ENCODE data around the gene BRINP3. TPM values are rescaled to one million over a fixed set of nuclear protein-coding genes. Genes with fewer than 3 reads are reported as not detected.

Gene BRINP3
- total and polyA plus RNA-seq, 2 of the 13 experiments (the other 11 are each of a cell fraction or from before 2014, with no cell fraction given) = not detected

- TF ChIP-seq ZNF407 (CRISPR knock-in tag; IDR thresholded peaks at IDR 0.05; ENCODE audit: not compliant biosample characterization) (no peak), TAF1 (CRISPR knock-in tag; IDR thresholded peaks at IDR 0.05) (no peak), ZNF10 (CRISPR knock-in tag; IDR thresholded peaks at IDR 0.05; ENCODE audit: borderline replicate concordance, low read depth) (no peak), ZNF446 (CRISPR knock-in tag; IDR thresholded peaks at IDR 0.05) (no peak), HOXA7 (CRISPR knock-in tag; IDR thresholded peaks at IDR 0.05) (no peak), HNRNPLL (IDR thresholded peaks at IDR 0.05; ENCODE audit: low read depth, low read length, poor library complexity, severe bottlenecking) (no peak), JUND (CRISPR knock-in tag; IDR thresholded peaks at IDR 0.05) (no peak), ZNF720 (CRISPR knock-in tag; IDR thresholded peaks at IDR 0.05) (no peak)
- TF ChIP-seq, protein P1, sequence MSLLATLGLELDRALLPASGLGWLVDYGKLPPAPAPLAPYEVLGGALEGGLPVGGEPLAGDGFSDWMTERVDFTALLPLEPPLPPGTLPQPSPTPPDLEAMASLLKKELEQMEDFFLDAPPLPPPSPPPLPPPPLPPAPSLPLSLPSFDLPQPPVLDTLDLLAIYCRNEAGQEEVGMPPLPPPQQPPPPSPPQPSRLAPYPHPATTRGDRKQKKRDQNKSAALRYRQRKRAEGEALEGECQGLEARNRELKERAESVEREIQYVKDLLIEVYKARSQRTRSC (CRISPR knock-in tag; IDR thresholded peaks at IDR 0.05; ENCODE audit: low read depth) = no peak
These were observed 225.6 kb downstream of the BRINP3 start (continued) for GRCh38 chr1:190252046-190252445.
